Myocyte (in vitro differentiated cells): Measurements from ENCODE around the gene AATK. TPM values are rescaled to one million over a fixed set of nuclear protein-coding genes. Genes with fewer than 3 reads are reported as not detected.
A peak's percentile ranks its signal among the peaks of the same experiment; 100 is the strongest.
"Not testable (repeated sequence)": the region's sequence is repeated elsewhere in the genome, so short reads cannot be mapped to it uniquely, and the experiment has no call there.

ENCODE experiments used
- DNase-seq: peaks from one replicate; pipeline ENCODE4 v3.0.0-alpha.2; 2012; ENCODE audit warnings: low read depth
- microRNA counts: library from miRNA; unstranded; fragments of <30 nt; microRNA quantifications from one replicate; lab custom pipeline; 2016
- microRNA-seq: library from miRNA; unstranded; fragments of <30 nt; microRNA quantifications from one replicate; pipeline ENCODE4, GENCODE V29; 2016
- total RNA-seq: library from RNA; depleted of rRNA; stranded (reverse); fragments of >200 nt; gene quantifications from 2 replicates; pipeline ENCODE4 v1.2.3, GENCODE V29; 2014

AATK gene
- total RNA-seq, 1 donor from 2014 or later, result 0.94 TPM

GRCh38 chr17:81080019-81080418, 86.0 kb downstream of the AATK start:
- no peak for DNase-seq

- DNase-seq, result not testable (repeated sequence)
Measured at GRCh38 chr17:81078026-81078913, 87.8 kb downstream of the AATK start.

- no peak for DNase-seq
Measured at GRCh38 chr17:81076141-81076679, 89.8 kb downstream of the AATK start.

- no peak for DNase-seq
Measured at GRCh38 chr17:81075307-81075706, 90.7 kb downstream of the AATK start.

GRCh38 chr17:81074875-81075274, 91.1 kb downstream of the AATK start:
- peak; percentile 91 for DNase-seq

- no peak for DNase-seq
Measured at GRCh38 chr17:81073967-81074839, 91.8 kb downstream of the AATK start.

GRCh38 chr17:81071761-81072741, 94.0 kb downstream of the AATK start:
- no peak for DNase-seq

GRCh38 chr17:81070541-81071246, 95.3 kb downstream of the AATK start:
- DNase-seq, result no peak

GRCh38 chr17:81069135-81069645, 96.8 kb downstream of the AATK start:
- no peak for DNase-seq

GRCh38 chr17:81068411-81069134, 97.4 kb downstream of the AATK start:
- DNase-seq, result no peak

- DNase-seq, result peak; percentile 44
Measured at GRCh38 chr17:81067391-81067811, 98.6 kb downstream of the AATK start.

MicroRNAs within 50 kb of the gene (microRNA counts, 767-probe panel; counts per million panel counts)
- microRNA hsa-miR-1250 (lab: Ali Mortazavi, UCI), result not detected
- microRNA hsa-miR-338-3p (lab: Ali Mortazavi, UCI), result 6,488 counts per million, percentile 10 among the panel's probes with 10 or more counts
- not detected for microRNA hsa-miR-338-5p (lab: Ali Mortazavi, UCI)
- microRNA hsa-miR-657 (lab: Ali Mortazavi, UCI), result not detected

Small RNA genes lying within 50 kb of the gene (microRNA-seq; reads per million reads assigned to microRNA genes)
- not detected for gene MIR1250
- not detected for gene MIR3065
- gene MIR338, result not detected
- gene MIR657, result not detected

Other genes with a start within 250 kb of the AATK start
- gene CHMP6, start 174.4 kb downstream of the AATK start, total RNA-seq, result 14.8 and 18.0 TPM in 2 replicates
- gene BAIAP2, start 131.1 kb downstream of the AATK start, total RNA-seq, result 27.4 and 41.1 TPM in 2 replicates
- gene PVALEF, start 714 bp downstream of the AATK start, total RNA-seq, result not detected in 2 replicates
- gene CEP131, start 56.7 kb upstream of the AATK start, total RNA-seq, result 5.8 and 6.6 TPM in 2 replicates
- gene TEPSIN, start 72.8 kb upstream of the AATK start, total RNA-seq, result 17.3 and 23.8 TPM in 2 replicates
- 29.2 and 45.7 TPM in 2 replicates for gene NDUFAF8, start 73.1 kb upstream of the AATK start, total RNA-seq
- 70.7 and 72.1 TPM in 2 replicates for gene SLC38A10, start 129.1 kb upstream of the AATK start, total RNA-seq
- 5.5 and 5.7 TPM in 2 replicates for gene BAHCC1, start 229.2 kb upstream of the AATK start, total RNA-seq